K562 (cell line): Measurements from ENCODE around the gene PI4KA. TPM values are rescaled to one million over a fixed set of nuclear protein-coding genes. Genes with fewer than 3 reads are reported as not detected.

Experiments
- CAMTA2 ChIP-seq: fragments of 250-450 bp; sonication (Bioruptor Pico); conservative IDR thresholded peaks from 2 replicates; pipeline ENCODE4 v1.5.1; 2022
- FOXK2 ChIP-seq, 2 experiments: fragments of 450-650 bp; IDR thresholded peaks in 1 of 2; conservative IDR thresholded peaks in 1 of 2; 2 replicates each; pipeline ENCODE4 v1.6.1; 2016; ENCODE audit warnings: low read depth in 2 of 2, mild to moderate bottlenecking in 1 of 2
- GTF2B ChIP-seq: IDR thresholded peaks from 2 replicates; pipeline ENCODE4 v1.6.1; 2011; ENCODE audit not compliant: insufficient read length; ENCODE audit errors: extremely low read depth
- HMG20A ChIP-seq: fragments of 450-650 bp; formaldehyde crosslinking; conservative IDR thresholded peaks from 2 replicates; pipeline ENCODE4 v1.4.0; 2020; ENCODE audit warnings: mild to moderate bottlenecking, mixed read lengths
- KDM4B ChIP-seq, 2 experiments: fragments of 450-650 bp in 1 of 2; sonication (generic) in 1 of 2; IDR thresholded peaks; 2 replicates each; pipeline ENCODE4 v1.6.1; 2016 to 2017; ENCODE audit warnings: borderline replicate concordance in 2 of 2, antibody characterized with exemption in 1 of 2, low read depth in 1 of 2, mild to moderate bottlenecking in 1 of 2
- MAX ChIP-seq: sonication (generic); formaldehyde crosslinking; IDR thresholded peaks from 2 replicates; pipeline ENCODE4 v1.9.0; 2022; ENCODE audit warnings: mild to moderate bottlenecking, missing genetic modification reagents
- MCM3 ChIP-seq: fragments of 450-650 bp; IDR thresholded peaks from 2 replicates; pipeline ENCODE4 v1.6.1; 2016
- NEUROD1 ChIP-seq: fragments of 150-350 bp; IDR thresholded peaks from 2 replicates; pipeline ENCODE4 v1.6.1; 2014; ENCODE audit warnings: borderline replicate concordance, low read length, low read depth; ENCODE audit not compliant: partially characterized antibody
- POLR2G ChIP-seq: fragments of 200-400 bp; formaldehyde crosslinking; IDR thresholded peaks from 2 replicates; pipeline ENCODE4 v1.6.1; 2017; ENCODE audit warnings: low read depth, mild to moderate bottlenecking, antibody characterized with exemption, low read length, moderate library complexity
- POU5F1 ChIP-seq: fragments of 150-350 bp; IDR thresholded peaks from 2 replicates; pipeline ENCODE4 v1.6.1; 2014; ENCODE audit warnings: borderline replicate concordance, low read length, low read depth, mild to moderate bottlenecking; ENCODE audit not compliant: partially characterized antibody
- PYGO2 ChIP-seq: fragments of 450-650 bp; IDR thresholded peaks from 2 replicates; pipeline ENCODE4 v1.6.1; 2016; ENCODE audit warnings: mild to moderate bottlenecking, missing genetic modification characterization, moderate library complexity, missing compliant biosample characterization
- RBFOX2 ChIP-seq: fragments of 200-400 bp; formaldehyde crosslinking; IDR thresholded peaks from 2 replicates; pipeline ENCODE4 v1.6.1; 2017; ENCODE audit warnings: low read depth, mild to moderate bottlenecking, low read length, moderate library complexity
- RCOR1 ChIP-seq, 2 experiments: IDR thresholded peaks; 2 replicates each; pipeline ENCODE4 v1.6.1; 2012; ENCODE audit warnings: low read depth in 2 of 2, low read length in 2 of 2, borderline replicate concordance in 1 of 2, improper control_type of control experiment in 1 of 2
- STAG1 ChIP-seq: sonication (generic); formaldehyde crosslinking; IDR thresholded peaks from 2 replicates; pipeline ENCODE4 v1.5.0; 2020; ENCODE audit warnings: missing genetic modification reagents, borderline replicate concordance
- STAT5A ChIP-seq: IDR thresholded peaks from 2 replicates; pipeline ENCODE4 v1.6.1; 2012; ENCODE audit warnings: low read length, inconsistent platforms, borderline replicate concordance
- TBP ChIP-seq: optimal IDR thresholded peaks from 2 replicates; pipeline ENCODE3; 2011; ENCODE audit warnings: low read depth, low read length, improper control_type of control experiment
- TCF3 ChIP-seq: sonication (generic); formaldehyde crosslinking; IDR thresholded peaks from 2 replicates; pipeline ENCODE4 v1.4.0; 2020; ENCODE audit warnings: mild to moderate bottlenecking, missing genetic modification reagents
- ZBTB5 ChIP-seq: fragments of 450-650 bp; IDR thresholded peaks from 2 replicates; pipeline ENCODE4 v1.6.1; 2017; ENCODE audit warnings: antibody characterized with exemption
- ZEB2 ChIP-seq: fragments of 450-650 bp; IDR thresholded peaks from 2 replicates; pipeline ENCODE4 v1.6.1; 2016
- ZFP1 ChIP-seq: fragments of 450-650 bp; formaldehyde crosslinking; IDR thresholded peaks from 2 replicates; pipeline ENCODE4 v1.4.0; 2020; ENCODE audit warnings: mild to moderate bottlenecking, mixed read lengths
- ZKSCAN8 ChIP-seq: fragments of 200-800 bp; sonication (Bioruptor generic); IDR thresholded peaks from 2 replicates; pipeline ENCODE4 v1.6.1; 2016; ENCODE audit warnings: missing genetic modification characterization, missing compliant biosample characterization
- ZNF140 ChIP-seq: fragments of 250-450 bp; sonication (Bioruptor Pico); IDR thresholded peaks from 2 replicates; pipeline ENCODE4 v1.8.0; 2021; ENCODE audit warnings: moderate library complexity, mild to moderate bottlenecking, inconsistent platforms
- ZNF146 ChIP-seq: IDR thresholded peaks from one replicate; pipeline ENCODE4 v1.6.1; 2018; ENCODE audit warnings: missing compliant biosample characterization; ENCODE audit not compliant: unreplicated experiment
- ZNF263 ChIP-seq: sonication (generic); formaldehyde crosslinking; IDR thresholded peaks from 2 replicates; pipeline ENCODE4 v1.8.0; 2022; ENCODE audit warnings: mild to moderate bottlenecking, missing genetic modification reagents, borderline replicate concordance
- ZNF717 ChIP-seq: fragments of 250-450 bp; sonication (Bioruptor Pico); IDR thresholded peaks from 2 replicates; pipeline ENCODE4 v1.5.0; 2021
- ZNF76 ChIP-seq: fragments of 250-450 bp; sonication (Bioruptor Pico); IDR thresholded peaks from 2 replicates; pipeline ENCODE4 v1.4.0; 2020; ENCODE audit warnings: mild to moderate bottlenecking, moderate library complexity, borderline replicate concordance
- ZNF79 ChIP-seq: fragments of 250-450 bp; sonication (Bioruptor Pico); IDR thresholded peaks from 2 replicates; pipeline ENCODE4 v1.4.0; 2020; ENCODE audit warnings: low read depth, mild to moderate bottlenecking, moderate library complexity
- polyA plus RNA-seq, 8 experiments: library from polyadenylated mRNA; depleted of rRNA in 4 of 8; stranded (reverse) in 5 of 8; unstranded in 3 of 8; fragments of >200 nt; fragmentation: Nextera tagmentation in 2 of 8; fragmentation: Illumina TruSeq in 1 of 8; extraction: Ambion mirVana in 2 of 8; extraction: Trizol in 1 of 8; gene quantifications; 2 replicates each; pipeline versions ENCODE4 v1.2.1 to v1.2.3, GENCODE V29; 2011 to 2014; ENCODE audit warnings: inconsistent platforms in 1 of 8, missing spikeins in 1 of 8
- total RNA-seq, 7 experiments: library from RNA; depleted of rRNA in 6 of 7; stranded (reverse); fragments of >200 nt in 6 of 7; fragmentation: Illumina TruSeq in 2 of 7; extraction: Trizol in 2 of 7; gene quantifications; 2 replicates each; pipeline versions ENCODE4 v1.2.1 to v1.2.3, GENCODE V29; 2011 to 2021; ENCODE audit warnings: low replicate concordance in 1 of 7

The PI4KA gene
- total and polyA plus RNA-seq, 9 of the 15 experiments (the other 6 are each of a cell fraction or from before 2014, with no cell fraction given), result 7.3 to 187 (median 84.7) TPM

- TF ChIP-seq ZNF263 (CRISPR knock-in tag), result no peak
- TF ChIP-seq ZNF717 (CRISPR knock-in tag), result no peak
- no peak for TF ChIP-seq CAMTA2 (CRISPR knock-in tag)
- no peak for TF ChIP-seq NEUROD1
- no peak for TF ChIP-seq MCM3
- TF ChIP-seq POLR2G, result no peak
- no peak for TF ChIP-seq RBFOX2
- no peak for TF ChIP-seq STAT5A
- TF ChIP-seq ZNF79, result no peak
- no peak for TF ChIP-seq HMG20A (CRISPR knock-in tag)
- no peak for TF ChIP-seq POU5F1
- no peak for TF ChIP-seq ZEB2
- no peak for TF ChIP-seq TCF3 (CRISPR knock-in tag)
- TF ChIP-seq PYGO2, result no peak
- no peak for TF ChIP-seq MAX (CRISPR knock-in tag)
- TF ChIP-seq ZNF76 (CRISPR knock-in tag), result no peak
- peak; percentile 28 to 93; a peak in 3 of 4 replicates for TF ChIP-seq RCOR1 (IDR thresholded peaks at IDR 0.05; ENCODE audit: borderline replicate concordance in 1 of 2, low read depth in 2 of 2, low read length in 2 of 2)
- no peak for TF ChIP-seq TBP
- TF ChIP-seq ZFP1 (CRISPR knock-in tag), result peak; percentile 59; the same call in 1 of the 2 replicates
- TF ChIP-seq STAG1 (CRISPR knock-in tag), result no peak
- no peak for TF ChIP-seq GTF2B
- TF ChIP-seq ZNF146 (CRISPR knock-in tag), result no peak
- TF ChIP-seq ZKSCAN8 (CRISPR knock-in tag), result no peak
- TF ChIP-seq ZBTB5, result no peak
- no peak for TF ChIP-seq KDM4B (IDR thresholded peaks at IDR 0.05; ENCODE audit: borderline replicate concordance in 2 of 2, low read depth in 1 of 2)
- TF ChIP-seq FOXK2 (conservative IDR thresholded peaks at IDR 0.05 in 1 of 2, IDR thresholded peaks at IDR 0.05 in 1 of 2; ENCODE audit: low read depth in 2 of 2), result no peak
- TF ChIP-seq ZNF140, result no peak
These were observed 74.5 kb downstream of the PI4KA start (continued) for GRCh38 chr22:20783844-20784723.
